ENCODE results near the gene ITPR1. TPM values are rescaled to one million over a fixed set of nuclear protein-coding genes. Genes with fewer than 3 reads are reported as not detected.

Gene ITPR1
- polyA plus RNA-seq, 1 donor = 16.4 TPM

DNA sequence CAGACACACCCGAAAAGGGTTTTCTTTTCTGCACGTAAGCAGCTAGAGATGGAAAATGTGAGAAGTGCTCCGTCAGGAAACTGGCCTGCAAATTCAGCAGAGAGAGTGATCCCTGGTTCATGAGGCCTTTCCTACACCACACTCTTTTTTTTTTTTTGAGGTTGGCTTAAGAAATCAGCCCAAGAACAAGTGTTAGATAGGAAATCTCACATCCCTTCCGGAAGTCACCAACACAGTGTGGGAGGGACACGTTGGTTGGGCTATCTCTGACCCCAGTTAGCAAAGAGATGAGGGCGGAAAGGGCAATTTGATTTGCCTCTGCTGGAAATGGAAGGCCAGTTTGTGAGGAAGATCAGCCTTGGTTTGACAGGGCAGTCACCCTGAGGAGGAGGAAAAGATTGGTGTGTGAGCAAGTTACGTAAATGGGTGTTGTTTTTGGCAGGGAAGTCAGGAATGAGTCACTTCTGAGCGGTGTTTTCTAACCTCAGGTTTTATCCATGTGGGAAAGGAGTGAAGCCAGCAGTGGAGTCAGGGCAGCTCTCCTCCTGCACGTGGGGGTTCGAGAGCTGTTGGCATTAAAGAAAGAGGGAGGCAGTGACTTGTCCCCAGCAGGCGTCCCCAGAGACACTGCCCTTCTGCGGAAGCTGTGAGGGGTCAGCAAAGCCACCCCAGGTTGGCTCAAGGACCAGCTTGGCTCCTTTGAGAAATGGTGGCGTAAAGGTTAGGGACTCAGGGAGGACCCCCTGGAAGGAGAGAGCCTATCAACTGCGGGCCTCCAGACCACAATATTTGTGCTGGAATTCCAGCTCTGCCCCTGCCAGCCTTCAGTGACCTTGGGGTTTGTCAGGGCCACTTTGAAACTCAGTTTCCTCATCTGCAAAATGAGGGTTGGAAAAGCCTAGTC lies 248.5 kb downstream of the ITPR1 start:
- DNase-seq (ENCODE audit: low read depth) = no peak

DNA sequence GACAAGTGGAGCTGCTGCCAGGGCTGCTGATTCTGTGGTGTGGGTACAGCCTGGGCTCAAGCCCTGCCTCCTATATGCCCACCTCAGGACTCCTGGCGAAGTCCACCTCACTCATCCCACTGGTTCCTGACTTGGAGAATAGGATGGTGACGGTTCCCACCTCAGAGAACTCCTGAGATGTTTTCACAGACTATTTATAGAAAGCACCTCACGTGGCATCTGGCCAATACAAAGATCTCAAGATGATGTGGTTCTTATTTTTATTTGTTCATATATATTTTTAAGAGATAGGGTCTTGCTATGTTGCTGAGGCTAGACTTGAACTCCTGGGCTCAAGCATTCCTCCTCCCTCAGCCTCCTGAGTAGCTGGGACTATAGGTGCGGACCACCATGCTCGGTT lies 249.2 kb downstream of the ITPR1 start:
- DNase-seq (ENCODE audit: low read depth) = no peak

DNA sequence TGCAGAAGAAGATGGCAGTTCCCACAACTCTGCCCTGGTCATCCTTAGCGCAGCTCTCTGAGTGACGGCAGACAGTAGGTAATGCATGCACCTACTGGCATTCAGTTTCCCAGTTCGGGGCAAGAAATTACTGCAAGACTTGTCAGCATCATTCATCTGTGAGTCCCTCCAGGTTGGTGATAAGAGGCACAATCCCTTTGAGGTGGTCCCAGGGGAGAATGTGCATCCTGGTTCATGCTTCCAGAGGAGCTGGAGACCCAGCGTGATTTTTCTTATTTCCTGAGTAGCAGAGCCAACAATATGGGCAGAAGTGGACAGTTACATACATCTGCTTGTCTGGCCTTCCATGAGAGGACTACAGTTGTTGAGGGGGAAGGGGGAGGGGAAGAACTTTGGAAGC lies 250.2 kb downstream of the ITPR1 start:
- DNase-seq (ENCODE audit: low read depth) = no peak

DNA sequence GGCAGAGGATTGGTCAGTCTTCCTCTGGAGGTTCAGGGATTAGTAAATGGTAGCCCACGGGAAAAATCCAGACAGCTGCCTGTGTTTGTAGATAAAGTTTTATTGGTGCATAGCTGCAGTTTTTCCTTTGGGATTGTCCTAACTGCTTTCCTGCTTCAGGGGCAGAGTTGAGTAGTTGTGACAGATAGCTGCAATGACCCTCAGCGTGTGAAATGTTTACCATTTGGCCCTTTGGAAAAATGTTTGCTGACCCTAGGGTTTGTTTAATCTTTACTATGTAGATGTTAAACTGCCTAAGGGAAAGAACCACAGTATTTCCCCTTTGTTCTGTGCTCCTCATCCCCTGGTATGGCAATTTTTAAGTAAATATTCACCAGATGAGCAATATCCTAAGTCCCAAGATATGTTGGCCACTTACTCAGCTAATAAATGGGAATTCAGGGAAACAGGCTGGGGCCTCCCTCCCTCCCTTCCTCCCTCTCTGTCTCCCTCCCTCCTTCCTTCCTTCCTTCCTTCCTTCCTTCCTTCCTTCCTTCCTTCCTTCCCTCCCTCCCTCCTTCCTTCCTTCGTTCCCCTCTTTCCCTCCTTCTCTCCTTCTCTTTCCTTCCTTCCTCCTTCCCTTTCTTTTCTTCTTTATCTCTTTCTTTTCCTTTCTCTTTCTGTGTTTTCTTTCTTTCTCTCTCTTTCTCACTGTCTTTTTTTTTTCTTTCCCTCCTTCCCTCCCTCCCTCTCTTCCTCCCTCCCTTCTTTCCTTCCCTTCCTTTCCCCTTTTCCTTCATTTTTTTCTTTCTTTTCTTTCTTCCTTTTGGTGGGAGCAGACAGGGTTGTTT lies 251.5 kb downstream of the ITPR1 start:
- DNase-seq (ENCODE audit: low read depth) = no peak

DNA sequence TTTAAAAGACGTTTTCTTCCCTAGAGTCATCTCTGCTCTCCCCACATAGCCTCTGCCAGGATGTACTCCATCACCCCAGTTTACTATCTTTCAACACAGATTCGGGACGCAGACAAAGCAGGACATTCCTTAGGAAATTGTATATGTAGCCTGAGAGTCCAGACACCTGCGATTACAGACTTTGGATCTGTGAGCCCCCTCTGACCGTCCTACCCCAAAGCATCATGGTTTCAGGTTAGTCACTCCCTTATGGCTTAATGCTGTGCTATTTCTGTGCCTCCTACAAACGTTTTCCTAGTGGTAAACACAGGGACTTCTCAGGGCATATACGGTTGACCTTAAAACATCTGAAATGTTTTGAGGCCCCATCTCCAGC lies 252.1 kb downstream of the ITPR1 start:
- no peak for DNase-seq (ENCODE audit: low read depth)

DNA sequence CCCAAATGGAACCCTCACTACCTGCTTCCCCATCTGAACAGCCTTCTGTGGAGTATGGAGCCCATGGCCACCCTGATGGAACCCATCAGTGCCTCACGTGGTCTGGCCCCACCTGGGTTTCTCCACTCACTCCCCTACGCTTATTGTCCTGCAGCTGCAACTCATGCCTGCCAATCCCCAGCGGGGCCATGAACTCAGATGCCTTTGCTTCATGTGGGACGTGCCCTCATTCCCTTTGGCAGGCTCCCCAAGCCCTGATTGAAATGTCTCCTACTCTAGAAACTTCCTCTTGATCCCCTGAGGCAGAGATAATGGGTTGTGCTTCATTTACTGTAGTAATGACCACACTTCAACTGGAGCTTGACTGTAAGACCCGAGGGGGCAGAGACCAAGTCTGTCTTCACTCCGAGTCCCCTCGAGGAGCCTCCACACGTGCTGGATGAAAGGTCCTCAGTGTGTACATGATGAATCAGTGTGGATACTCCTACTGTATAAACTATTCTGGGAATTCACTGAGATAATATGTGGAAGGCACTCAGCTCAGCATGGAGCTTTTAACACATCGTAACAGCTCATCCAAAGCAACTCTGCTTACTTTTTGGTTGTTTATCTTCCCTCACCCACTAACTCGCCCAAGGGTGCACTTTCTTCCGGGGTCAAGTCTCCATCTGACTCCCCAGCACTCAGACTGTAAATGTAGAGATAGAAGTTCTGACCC lies 253.3 kb downstream of the ITPR1 start:
- DNase-seq (ENCODE audit: low read depth) = no peak

DNA sequence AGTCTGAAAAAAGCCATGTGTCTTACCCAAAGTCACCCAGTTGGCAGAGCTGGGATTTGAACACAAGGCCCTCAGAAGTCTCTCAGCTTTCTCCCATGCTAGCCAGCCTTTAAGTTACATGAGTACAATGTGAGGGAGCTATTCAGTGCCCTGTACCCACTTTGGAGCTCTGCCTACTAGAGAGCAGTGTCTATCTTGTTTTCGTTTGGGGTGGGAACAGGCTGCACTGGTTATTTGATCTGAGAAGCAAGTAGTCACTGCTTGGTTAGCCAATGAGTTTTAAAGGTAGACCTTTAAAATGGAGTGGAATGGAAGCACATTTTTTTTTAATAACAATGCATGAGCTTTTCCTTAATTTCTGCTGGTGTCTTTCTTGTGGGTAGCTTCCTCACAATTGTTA lies 255.0 kb downstream of the ITPR1 start:
- no peak for DNase-seq (ENCODE audit: low read depth)

DNA sequence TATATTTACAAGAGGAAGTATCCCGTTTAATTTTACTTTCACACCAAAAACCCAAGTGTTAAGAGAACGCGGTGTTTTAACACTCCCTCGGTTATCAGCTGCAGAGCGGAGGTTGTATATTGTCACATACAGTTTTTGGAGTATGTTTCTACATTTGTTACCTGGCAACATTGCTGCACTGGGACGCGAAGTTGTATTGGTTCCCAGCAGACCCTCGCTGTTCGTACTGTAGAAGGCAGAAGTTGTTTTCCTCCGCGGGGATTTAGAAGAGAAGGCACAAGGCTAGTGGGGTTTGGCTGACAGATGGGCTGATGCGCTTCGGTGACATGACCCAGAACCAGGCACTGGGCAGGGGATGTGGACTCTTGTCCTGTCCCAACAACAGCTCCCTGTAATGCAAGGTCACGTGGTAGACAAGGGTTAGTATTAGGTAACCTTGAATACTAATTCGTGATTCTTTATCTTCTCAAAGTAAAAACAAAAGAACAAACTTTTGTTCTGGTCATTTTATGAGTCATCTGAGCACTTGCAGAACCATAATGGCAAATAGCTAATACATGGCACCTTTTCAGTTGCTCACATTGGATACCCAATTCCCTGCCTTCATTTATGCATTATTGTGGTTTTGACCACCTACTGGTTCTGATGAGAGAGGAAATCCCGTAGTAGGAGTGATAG lies 255.7 kb downstream of the ITPR1 start:
- no peak for DNase-seq (ENCODE audit: low read depth)

DNA sequence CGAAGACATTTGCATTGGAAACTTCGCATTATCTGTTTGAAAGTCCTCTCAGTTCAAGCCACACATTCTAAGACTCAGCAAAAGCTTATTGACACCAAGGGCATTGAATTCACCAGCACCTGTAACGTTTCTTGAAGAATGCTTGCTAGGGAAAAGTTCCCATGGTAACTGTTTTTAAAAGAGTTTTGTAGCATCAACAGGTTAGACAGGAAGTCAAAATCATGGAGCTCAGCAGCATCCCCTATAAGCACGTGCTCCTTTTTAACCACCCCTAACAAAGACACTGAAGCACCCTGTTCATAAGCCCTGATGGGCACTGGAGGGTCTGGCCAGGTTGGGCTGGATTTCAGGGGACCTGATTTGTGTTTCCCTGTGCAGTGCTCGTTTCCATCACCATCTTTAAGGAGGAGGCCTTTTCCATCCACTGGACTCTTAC lies 256.4 kb downstream of the ITPR1 start:
- DNase-seq (ENCODE audit: low read depth) = no peak

DNA sequence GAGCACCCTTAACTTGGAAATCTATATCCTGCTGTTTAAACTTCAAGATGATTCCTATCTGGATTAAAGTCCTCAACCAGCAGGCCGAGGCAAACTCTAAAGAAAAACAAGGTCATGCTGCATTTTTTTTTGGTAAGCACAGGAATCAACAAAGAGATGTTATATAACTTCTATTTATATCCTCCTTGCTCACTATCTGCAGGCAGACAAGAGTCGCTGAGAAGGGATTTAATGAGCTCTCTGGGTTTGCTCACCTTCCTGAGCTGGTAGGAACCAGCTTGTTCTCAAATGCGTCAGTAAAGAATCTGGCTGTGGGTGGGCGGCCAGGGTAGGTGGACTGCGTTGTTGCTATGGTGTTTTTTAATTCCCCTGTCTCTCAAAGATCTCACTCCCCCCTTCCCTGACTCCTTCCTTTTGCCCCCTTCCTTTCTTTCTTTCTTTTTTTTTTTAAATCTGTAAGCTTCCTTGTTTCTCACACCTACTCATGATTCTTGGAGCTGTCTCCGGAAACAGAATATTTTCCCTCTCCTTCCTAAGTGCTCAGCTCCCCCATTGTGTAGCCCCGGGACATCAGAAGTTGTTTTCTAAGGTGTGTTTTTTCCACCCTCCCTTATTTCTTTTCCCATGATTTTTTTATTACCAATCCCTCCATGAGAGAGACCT lies 257.3 kb downstream of the ITPR1 start:
- no peak for DNase-seq (ENCODE audit: low read depth)

DNA sequence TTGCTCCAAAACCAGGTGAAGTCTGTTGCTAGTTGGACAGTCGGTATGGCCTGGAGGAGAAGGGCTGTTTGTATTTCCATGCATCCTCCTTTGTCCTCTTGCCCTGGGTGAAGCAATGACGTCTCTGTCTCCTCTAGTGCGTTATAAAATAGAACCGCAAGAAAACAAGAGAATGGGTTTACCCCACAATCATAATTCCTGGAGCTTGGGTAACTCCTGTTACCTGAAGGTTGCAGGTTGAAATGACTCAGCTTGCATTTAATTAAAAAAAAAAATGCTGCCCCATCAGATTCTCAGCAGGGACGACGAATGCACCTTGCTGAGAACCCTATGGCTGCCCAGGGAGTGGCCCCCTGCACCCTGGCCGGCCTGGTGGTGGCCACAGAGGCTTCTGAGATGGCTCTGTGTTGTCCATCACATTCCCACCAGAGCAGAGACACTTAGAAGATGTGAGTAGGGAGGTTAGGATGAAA lies 257.9 kb downstream of the ITPR1 start:
- no peak for DNase-seq (ENCODE audit: low read depth)

DNA sequence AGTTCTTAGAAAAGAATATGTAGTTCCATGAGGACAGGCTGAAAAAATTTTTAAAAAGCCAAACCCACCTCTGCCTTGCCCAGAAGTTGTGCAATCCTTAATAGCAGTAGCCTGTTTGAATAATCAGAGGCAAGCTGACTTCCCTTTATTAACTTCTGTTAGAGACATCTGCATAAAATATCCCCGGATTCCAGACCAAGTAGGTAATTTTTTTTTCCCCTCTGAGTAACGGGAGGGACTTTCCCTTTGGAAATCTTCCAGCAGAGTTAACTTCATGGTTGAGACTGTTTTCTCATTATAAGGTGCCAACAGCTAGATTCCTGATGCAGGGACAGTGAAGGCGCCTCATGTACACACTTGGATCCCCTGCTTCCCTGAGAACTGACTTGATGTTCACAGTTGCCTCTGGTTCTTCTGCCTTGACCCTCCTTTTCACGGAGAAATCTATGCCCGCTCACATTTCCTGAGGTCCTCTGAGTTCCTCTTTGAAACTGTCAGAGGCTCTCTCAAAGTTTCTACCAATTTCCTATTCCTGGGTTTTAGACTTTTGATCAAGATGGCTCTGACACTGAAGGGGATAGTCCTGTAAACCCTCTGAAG lies 258.5 kb downstream of the ITPR1 start:
- no peak for DNase-seq (ENCODE audit: low read depth)

DNA sequence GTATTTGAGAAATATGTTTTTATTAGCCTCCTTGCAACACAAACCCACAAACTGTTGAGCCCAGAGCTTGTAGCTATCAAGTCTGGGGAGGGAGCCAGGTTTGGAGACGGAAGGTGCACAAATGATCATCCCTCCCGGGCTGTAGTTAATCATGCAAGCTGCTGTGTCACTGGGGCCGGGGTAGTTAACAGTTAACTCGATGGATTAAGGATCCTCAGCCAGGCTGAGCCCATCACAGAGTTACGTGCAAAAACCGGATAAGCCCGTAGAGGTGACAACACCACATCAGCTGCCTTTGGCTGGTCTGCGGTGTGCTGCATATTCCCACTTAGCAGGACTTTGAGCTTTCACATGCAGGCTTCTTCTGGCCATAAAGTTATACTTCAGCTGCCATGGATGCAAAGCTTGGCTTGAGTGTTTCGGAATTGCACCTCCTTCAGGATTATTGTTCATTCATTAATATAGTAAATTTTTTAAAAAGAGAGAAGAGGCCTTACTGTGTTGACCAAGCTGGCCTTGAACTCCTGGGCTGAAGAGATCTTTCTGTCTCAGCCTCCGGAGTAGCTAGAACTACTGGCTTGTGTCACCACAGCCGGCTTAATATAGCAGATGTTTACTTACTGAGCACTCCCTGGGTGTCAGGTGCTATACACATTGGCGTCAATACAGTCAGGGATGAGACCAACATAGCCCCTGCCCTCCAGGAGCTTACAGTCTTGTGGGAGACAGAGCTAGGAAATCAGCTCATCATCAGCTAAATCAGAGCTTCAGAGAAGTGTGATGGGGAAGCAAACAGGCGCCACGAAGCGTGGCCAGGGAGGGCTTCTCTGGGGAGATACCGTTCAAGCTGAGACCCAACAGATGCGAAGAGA lies 259.3 kb downstream of the ITPR1 start:
- no peak for DNase-seq (ENCODE audit: low read depth)

DNA sequence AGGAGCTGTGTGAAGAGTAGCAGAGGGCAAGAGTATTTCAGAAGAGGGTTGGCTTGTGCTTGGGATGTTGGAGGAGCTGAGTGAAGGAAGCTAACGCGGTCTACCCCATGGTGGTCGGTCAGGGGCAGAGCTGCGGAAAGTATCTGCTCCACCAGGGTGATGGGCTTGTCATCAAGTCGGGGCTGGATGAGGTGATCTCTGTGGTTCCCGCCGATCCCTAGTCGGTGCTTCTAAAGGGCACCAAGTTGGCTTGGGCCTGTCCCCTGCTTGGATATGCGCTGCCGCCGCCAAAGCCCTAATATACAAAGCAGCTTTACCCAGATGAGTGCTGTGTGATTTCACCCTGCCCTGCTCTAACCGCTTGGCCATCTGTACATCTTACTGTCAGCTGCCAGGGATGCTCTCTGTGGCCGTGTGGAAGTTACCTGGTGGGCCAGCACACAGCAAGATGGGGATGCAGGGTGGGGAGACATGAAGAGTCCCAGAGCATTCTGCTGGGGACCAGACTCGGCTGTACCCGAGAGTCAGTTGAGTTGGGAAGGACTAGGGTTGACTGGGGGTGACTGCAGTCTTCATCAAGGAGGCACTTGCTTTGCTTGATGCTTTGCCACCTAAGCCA lies 260.0 kb downstream of the ITPR1 start:
- no peak for DNase-seq (ENCODE audit: low read depth)

DNA sequence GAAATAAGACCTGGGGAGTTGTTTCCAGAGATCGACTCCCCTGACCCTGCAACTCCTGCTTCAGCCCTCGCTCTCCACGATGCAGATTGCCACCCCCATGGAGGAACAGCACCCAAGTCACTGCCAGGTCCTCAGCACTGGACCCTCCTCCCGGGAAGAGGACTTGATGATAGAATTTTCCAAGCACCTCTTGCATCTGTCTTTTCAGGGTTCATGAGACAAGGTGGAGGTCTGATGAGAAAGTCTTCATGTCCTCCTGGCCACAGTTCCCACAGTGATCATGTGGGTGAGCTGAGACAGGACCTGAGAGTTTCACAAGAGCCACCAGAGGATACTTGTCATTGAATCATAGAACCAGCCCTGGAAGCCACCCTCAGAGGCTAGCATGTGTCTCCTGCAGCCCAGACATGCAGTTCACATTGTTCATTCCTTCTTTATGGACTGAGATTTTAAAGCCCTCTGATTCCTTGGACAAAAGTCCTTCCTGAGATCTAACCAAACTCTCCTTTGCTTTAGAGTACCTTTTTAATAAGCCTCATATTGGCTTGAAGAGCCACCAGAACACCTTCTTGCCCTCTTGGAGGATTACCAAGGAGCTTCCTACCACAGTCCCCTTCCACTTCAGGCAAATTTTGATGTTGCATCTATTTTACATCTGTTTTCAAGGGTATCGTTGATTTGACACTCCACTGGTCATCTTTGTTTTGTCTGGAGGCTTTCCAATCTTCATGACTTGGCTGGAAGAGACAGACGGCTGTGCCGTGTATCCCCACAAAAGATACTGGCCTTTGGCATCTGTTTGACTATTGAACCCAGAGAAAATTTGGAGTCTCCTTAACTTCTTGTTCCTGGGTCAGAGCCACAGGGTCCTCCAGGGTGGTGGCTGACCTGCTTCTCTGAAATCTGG lies 261.3 kb downstream of the ITPR1 start:
- no peak for DNase-seq (ENCODE audit: low read depth)

DNA sequence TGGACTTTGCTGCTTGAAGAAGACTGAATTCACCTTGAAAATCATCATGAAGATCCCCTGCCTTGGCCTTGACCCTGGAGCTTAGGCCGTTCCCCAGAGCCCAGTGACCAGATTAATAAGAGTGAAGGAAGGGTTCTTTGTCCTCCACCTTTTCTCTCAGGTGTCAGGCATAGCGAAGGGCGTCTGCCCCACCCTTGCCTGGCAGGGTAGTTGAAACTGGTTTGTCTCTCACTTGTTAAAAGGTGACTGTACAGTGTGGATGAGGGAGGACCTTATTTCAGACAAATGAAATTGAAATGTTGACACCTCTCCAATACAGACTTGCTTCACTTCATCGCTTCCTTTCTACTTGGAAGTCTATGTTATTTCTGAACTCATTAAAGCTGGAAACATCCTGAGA lies 262.4 kb downstream of the ITPR1 start:
- no peak for DNase-seq (ENCODE audit: low read depth)

DNA sequence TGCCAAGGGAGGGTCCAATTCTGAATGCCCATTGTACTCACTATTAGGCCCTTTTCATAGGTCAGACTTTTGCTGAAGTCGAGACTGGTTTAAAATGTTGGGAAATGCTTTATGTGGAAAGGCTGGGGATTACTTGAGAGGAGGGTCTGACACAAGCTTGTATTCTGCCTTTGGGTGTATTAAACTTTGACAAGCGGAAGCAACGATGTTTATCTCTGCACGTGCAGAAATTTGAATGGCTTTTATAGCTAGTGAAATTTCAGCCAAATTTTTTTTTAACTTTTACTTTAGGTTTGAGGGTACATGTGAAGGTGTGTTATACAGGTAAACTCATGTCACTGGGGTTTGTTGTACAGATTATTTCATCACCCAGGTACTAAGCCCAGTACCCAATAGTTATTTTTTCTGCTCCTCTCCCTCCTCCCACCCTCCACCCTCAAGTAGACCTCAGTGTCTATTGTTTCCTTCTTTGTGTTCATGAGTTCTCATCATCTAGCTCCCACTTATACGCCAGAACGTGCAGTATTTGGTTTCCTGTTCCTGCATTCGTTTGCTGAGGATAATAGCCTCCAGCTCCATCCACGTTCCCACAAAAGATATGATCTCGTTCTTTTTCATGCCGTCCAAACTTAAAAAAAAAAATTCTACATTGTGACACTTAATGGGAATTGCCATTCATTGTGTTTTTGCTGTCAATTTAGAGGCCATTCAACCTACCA lies 263.1 kb downstream of the ITPR1 start:
- no peak for DNase-seq (ENCODE audit: low read depth)
